Fibroblast of the aortic adventitia (primary cell): ENCODE data around the gene NFKB1. TPM values are rescaled to one million over a fixed set of nuclear protein-coding genes. Genes with fewer than 3 reads are reported as not detected.

Experiments
- DNase-seq: peaks from one replicate; pipeline ENCODE4 v3.0.0-alpha.2; 2010; ENCODE audit warnings: low read depth
- H3K4me3 ChIP-seq: 2 replicates; pipeline ENCODE4 v1.5.1; 2011; ENCODE audit warnings: low read depth, mild to moderate bottlenecking, control low read depth, low read length, moderate library complexity
- total RNA-seq: library from RNA; depleted of rRNA; stranded (reverse); fragments of >200 nt; gene quantifications from 2 replicates; pipeline ENCODE4 v1.2.3, GENCODE V29; 2012; ENCODE audit warnings: low replicate concordance
- TF ChIP-seq, protein P1 (sequence below): IDR thresholded peaks from 2 replicates; pipeline ENCODE4 v1.5.1; 2011; ENCODE audit warnings: mild to moderate bottlenecking, low read length, control low read depth, inconsistent platforms; ENCODE audit not compliant: insufficient read depth

Gene NFKB1
- total RNA-seq, 1 donor: 21.3 TPM

DNA sequence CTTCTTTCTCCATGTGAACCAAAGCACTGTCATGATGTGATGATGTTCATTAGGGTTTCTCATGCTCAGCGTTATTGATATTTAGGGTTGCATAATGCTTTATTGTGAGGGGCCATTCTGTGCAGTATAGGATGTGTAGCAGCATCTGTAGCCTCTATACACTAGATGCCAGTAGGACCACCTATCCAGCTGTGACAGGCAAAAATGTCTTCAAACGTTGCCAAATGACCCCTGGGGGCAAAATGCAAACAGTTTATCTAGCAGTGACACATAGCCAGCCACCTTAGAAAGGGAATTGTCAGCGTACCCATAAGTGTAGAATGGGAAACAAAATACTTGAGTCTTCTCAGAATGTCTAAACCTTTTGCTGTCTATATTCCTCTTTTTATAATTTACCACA lies 18.8 kb downstream of the NFKB1 start:
- H3K4me3 ChIP-seq: no peak overlapping the region
- no peak for DNase-seq
- TF ChIP-seq, protein P1, sequence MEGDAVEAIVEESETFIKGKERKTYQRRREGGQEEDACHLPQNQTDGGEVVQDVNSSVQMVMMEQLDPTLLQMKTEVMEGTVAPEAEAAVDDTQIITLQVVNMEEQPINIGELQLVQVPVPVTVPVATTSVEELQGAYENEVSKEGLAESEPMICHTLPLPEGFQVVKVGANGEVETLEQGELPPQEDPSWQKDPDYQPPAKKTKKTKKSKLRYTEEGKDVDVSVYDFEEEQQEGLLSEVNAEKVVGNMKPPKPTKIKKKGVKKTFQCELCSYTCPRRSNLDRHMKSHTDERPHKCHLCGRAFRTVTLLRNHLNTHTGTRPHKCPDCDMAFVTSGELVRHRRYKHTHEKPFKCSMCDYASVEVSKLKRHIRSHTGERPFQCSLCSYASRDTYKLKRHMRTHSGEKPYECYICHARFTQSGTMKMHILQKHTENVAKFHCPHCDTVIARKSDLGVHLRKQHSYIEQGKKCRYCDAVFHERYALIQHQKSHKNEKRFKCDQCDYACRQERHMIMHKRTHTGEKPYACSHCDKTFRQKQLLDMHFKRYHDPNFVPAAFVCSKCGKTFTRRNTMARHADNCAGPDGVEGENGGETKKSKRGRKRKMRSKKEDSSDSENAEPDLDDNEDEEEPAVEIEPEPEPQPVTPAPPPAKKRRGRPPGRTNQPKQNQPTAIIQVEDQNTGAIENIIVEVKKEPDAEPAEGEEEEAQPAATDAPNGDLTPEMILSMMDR: no peak

DNA sequence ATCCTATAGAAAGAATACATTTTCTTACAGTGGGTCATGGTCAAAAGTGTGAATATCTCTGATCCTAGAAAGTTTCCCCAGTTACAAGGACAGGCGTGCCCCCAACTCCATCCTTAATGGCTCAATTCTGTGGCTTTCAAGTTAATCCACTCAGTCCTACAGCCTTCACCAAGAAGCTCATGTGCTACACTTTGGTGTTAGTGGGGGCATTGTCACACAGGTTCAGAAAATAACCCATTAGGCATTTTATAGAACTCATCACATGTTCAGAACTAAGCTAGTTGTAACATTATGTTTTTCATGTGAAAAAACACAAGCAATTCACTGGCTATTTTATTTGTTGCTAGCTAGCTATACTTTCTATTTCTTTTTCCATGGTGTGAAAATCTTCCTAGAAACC lies 20.4 kb downstream of the NFKB1 start:
- TF ChIP-seq, protein P1: no peak
- no peak for DNase-seq

DNA sequence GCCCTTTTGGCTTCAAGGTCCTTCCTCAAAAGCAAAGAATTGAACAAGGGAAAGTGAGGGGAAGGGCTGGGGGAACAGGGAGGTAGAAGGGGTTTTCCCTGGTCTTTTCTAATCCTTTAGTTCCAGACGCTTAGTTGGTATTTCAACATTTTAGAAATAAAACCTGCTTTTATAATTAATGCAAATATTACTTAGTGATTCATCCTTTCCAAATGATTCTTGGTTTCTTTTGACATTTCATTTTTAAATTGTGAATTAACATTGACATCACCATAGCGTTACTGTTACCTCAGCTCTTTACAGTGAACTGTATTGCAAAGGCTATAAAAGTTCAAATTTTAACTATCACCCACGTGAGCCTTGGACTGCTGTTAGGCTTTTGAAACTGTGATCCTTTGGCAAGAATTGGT lies 20.9 kb downstream of the NFKB1 start:
- TF ChIP-seq, protein P1: no peak
- H3K4me3 ChIP-seq: no peak overlapping the region
- no peak for DNase-seq

More for the DNA sequence above, 20.4 kb downstream of the NFKB1 start:
- H3K4me3 ChIP-seq: no peak overlapping the region

DNA sequence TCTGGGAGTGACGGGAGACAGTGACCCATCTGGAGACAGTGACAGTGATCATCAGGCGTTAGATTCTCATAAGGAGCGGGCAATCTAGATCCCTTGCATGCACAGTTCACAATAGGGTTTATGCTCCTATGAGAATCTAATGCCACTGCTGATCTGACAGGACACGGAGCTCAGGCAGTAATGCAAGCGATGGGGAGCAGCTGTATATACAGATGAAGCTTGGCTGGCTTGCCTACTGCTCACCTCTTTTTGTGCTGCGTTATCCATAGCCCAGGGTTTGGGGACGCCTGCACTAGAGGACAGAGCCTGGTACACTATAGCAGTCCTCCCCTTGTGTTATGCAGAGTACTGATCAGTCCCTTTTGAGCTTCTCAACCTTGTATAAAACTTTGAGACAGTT lies 23.5 kb downstream of the NFKB1 start:
- TF ChIP-seq, protein P1: no peak
- no peak overlapping the region for H3K4me3 ChIP-seq
- DNase-seq: no peak

DNA sequence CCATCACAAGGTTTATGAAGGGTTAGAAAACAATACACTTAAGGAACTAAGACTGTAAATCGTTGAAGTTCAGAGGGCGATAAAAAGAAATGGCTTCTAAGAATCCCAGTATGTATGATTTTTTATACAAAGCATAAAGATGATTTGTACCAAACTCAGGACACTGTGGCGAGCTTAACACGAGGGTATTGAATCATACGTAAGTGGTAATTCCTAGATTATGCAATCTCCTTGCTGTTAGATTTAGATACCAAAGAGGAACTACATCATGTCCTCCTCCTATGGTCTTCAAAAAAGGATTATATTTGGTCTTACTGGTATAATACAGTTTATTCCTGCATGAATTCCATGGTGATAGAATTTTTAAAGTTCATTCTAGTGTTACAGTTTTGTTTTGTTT lies 23.9 kb downstream of the NFKB1 start:
- TF ChIP-seq, protein P1: no peak

DNA sequence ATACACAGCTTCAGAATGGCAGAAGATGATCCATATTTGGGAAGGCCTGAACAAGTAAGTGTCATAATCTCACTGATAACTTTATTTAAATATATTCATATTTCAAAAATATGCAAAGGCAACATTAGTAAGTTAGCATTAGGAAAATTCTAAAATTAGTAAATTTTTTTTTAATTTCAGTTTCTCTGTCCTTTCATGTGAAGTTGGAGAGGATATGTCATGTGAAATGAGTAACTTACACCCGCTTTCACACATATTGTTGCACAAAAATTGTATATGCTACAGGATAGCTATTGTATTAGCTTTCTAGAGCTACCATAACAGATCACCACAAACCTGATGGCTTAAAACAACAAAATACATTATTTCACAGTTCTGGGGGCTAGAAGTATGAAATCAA lies 24.3 kb downstream of the NFKB1 start:
- no peak for DNase-seq
- TF ChIP-seq, protein P1: no peak
- no peak overlapping the region for H3K4me3 ChIP-seq

More for the DNA sequence above, 23.9 kb downstream of the NFKB1 start:
- peak; percentile 28 for DNase-seq
- no peak overlapping the region for H3K4me3 ChIP-seq

DNA sequence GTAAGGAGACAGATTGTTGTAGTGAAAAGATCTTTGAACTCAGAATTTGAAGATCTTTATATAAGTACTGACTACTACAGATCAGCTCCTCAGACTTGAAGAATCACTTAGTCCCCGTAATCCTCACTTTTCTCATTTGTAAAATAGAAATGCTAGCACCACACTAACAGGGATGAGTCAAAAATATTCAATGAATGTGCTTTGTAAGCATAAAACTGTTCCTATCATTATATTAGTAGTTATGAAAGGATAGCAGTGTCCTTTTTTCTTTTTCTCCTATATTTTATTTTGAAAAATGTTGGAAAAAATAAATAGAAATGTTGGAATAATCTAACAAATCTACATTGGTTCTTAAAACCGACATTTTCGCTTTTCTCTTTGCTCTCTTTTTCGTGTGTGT lies 25.4 kb downstream of the NFKB1 start:
- TF ChIP-seq, protein P1: no peak
- no peak overlapping the region for H3K4me3 ChIP-seq
- no peak for DNase-seq
